Chondrocyte (in vitro differentiated cells): Measurements from ENCODE around the gene NSL1. TPM values are rescaled to one million over a fixed set of nuclear protein-coding genes. Genes with fewer than 3 reads are reported as not detected.

Experiments
- DNase-seq: peaks from one replicate; pipeline ENCODE4 v3.0.0; 2021; ENCODE audit warnings: mixed read lengths, low spot score
- H3K27ac Mint-ChIP-seq: one replicate; pipeline ENCODE4 v1.8.0; 2021; ENCODE audit warnings: mild to moderate bottlenecking, moderate library complexity, mixed read lengths; ENCODE audit not compliant: unreplicated experiment
- H3K27me3 Mint-ChIP-seq: 2 replicates; pipeline ENCODE4 v1.8.0; 2021; ENCODE audit warnings: low read depth, mixed read lengths
- H3K36me3 Mint-ChIP-seq: 2 replicates; pipeline ENCODE4 v1.8.0; 2021; ENCODE audit warnings: low read depth, mixed read lengths
- H3K4me1 Mint-ChIP-seq: 2 replicates; pipeline ENCODE4 v1.8.0; 2021; ENCODE audit warnings: low read depth, mild to moderate bottlenecking, mixed read lengths
- H3K4me3 Mint-ChIP-seq: one replicate; pipeline ENCODE4 v1.8.0; 2021; ENCODE audit warnings: mild to moderate bottlenecking, moderate library complexity, mixed read lengths; ENCODE audit not compliant: unreplicated experiment
- H3K9me3 Mint-ChIP-seq: 2 replicates; pipeline ENCODE4 v1.8.0; 2021; ENCODE audit warnings: low read depth, mixed read lengths
- CTCF ChIP-seq: fragments of 200-600 bp; sonication (generic); IDR thresholded peaks from 2 replicates; pipeline ENCODE4 v1.5.0; 2021; ENCODE audit warnings: antibody characterized with exemption, mild to moderate bottlenecking, moderate library complexity
- total RNA-seq: library from RNA; stranded (reverse); gene quantifications from 3 replicates; pipeline ENCODE4 v1.2.1, GENCODE V29; 2021

Gene NSL1
- total RNA-seq, 1 donor from 2014 or later, result 20.0 TPM

- Mint-ChIP-seq H3K36me3 (peaks cover 19% of the 10 kb centered on the region), H3K27me3 (no peaks in the 10 kb centered on the region), H3K9me3 (peaks cover 15% of the 10 kb centered on the region), H3K27ac (no peak overlapping the region), H3K4me3 (no peak overlapping the region), H3K4me1 (no peaks in the 10 kb centered on the region)
- TF ChIP-seq CTCF, result no peak
- DNase-seq, result no peak
Observed at GRCh38 chr1:212762839-212763238, 28.7 kb downstream of the NSL1 start.

GRCh38 chr1:212762234-212762633 is 29.3 kb downstream of the NSL1 start:
- Mint-ChIP-seq H3K27me3 (no peaks in the 10 kb centered on the region), H3K36me3 (peaks cover 13% of the 10 kb centered on the region), H3K4me1 (no peaks in the 10 kb centered on the region), H3K27ac (no peak overlapping the region), H3K4me3 (no peak overlapping the region), H3K9me3 (peaks cover 9% of the 10 kb centered on the region)
- TF ChIP-seq CTCF, result no peak
- no peak for DNase-seq

GRCh38 chr1:212760126-212760823 is 31.3 kb downstream of the NSL1 start:
- Mint-ChIP-seq H3K4me3 (no peak overlapping the region), H3K36me3 (peaks cover 9% of the 10 kb centered on the region), H3K4me1 (no peaks in the 10 kb centered on the region), H3K27me3 (no peaks in the 10 kb centered on the region), H3K27ac (no peak overlapping the region), H3K9me3 (no peaks in the 10 kb centered on the region)
- DNase-seq, result no peak
- TF ChIP-seq CTCF, result peak; percentile 50

- H3K9me3 Mint-ChIP-seq, result no peaks in the 10 kb centered on the region
Observed at GRCh38 chr1:212759683-212760082, 31.9 kb downstream of the NSL1 start.

DNA sequence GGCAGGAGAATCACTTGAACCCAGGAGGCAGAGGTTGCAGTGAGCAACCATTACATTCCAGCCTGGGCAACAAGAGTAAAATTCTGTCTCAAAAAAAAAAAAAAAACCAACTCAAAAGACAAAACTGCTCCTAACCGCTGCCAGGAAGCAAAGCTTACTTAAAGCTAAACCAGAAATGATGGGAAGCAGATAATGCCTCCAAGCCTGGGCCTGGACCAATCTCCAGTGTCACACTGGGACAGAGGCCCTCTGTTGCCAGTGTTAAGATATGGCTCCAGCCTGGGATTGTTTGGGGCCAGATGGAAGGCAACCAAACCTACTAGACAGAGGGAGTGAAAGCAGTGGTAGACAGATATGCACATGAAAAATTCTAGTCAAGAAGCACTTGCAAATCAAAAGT is 36.9 kb downstream of the NSL1 start:
- no peaks in the 10 kb centered on the region for H3K27me3 Mint-ChIP-seq
- no peaks in the 10 kb centered on the region for H3K9me3 Mint-ChIP-seq
- H3K27ac Mint-ChIP-seq, result no peak overlapping the region
- H3K4me1 Mint-ChIP-seq, result peaks cover 8% of the 10 kb centered on the region
- no peak for TF ChIP-seq CTCF
- DNase-seq, result no peak
- no peak overlapping the region for H3K4me3 Mint-ChIP-seq
- peaks cover 7% of the 10 kb centered on the region for H3K36me3 Mint-ChIP-seq

More at GRCh38 chr1:212759683-212760082, 31.9 kb downstream of the NSL1 start:
- Mint-ChIP-seq H3K36me3 (peaks cover 9% of the 10 kb centered on the region), H3K4me1 (no peaks in the 10 kb centered on the region), H3K4me3 (no peak overlapping the region), H3K27ac (no peak overlapping the region), H3K27me3 (no peaks in the 10 kb centered on the region)
- DNase-seq, result no peak
- no peak for TF ChIP-seq CTCF
